SK-N-MC (cell line): ENCODE results near the gene TIGAR.

Experiments used
- EZH2 ChIP-seq: fragments of 200-600 bp; sonication (generic); IDR thresholded peaks from one replicate; pipeline ENCODE4 v1.6.1; 2017; ENCODE audit warnings: antibody characterized with exemption
- POLR2AphosphoS5 ChIP-seq: IDR thresholded peaks from 2 replicates; pipeline ENCODE4 v1.6.1; 2012; ENCODE audit warnings: mild to moderate bottlenecking, low read depth, low read length, borderline replicate concordance

GRCh38 chr12:4289231-4289878 lies 31.7 kb upstream of the TIGAR start:
- TF ChIP-seq POLR2AphosphoS5: no peak
- TF ChIP-seq EZH2: no peak
